Measurements from ENCODE around the gene PTPA. TPM values are rescaled to one million over a fixed set of nuclear protein-coding genes. Genes with fewer than 3 reads are reported as not detected.

The PTPA gene
- total and polyA plus RNA-seq, 12 donors, result 106 to 227 (median 186) TPM

DNA sequence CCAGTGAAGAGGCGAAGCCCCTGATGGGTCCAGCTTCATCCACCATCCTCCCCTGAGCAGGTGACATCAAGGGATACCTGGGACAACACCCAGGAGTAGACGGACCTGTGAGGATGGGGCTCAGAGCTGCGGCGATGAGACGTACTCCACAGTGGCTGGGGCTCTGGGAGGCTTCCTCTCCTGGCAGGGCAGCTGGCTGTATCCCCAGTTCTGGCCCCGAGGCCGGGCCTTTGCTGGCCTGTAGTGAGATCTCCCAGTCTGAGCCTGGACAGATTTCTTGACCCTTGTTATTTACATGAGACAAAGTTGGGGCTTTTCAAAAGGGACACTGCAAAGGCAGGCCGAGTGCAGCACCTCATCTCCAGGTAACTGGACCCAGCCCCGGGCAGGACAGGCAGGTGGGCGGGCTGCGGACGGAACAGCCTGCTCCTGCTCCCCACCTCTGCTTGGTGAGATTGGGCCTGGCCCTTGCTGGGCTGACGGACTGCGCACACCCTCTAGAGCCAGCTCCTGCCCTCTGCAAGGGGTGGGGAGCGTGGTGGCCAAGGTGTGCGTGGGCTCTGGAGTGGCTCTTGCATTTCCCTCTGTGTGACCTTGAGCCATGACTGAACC lies 43.8 kb downstream of the PTPA start:
- ATAC-seq (peak in 1 of 8 donors; percentile 18), DNase-seq (no peak)
- intact Hi-C loops (cut with DNase I), result no loop called here
- 84 to 90% methylated on average over 16 of the region's 16 CpGs for WGBS, 2 donors
- Histone ChIP-seq H3K4me3 (no peak overlapping the region), H3K27me3 (no peaks in the 10 kb centered on the region), H3K36me3 (peaks cover 0 to 51% (median 8%) of the 10 kb centered on the region in 9 donors), H3K4me1 (no peaks in the 10 kb centered on the region), H3K9me3 (no peaks in the 10 kb centered on the region), H3K27ac (no peak overlapping the region)
- TF ChIP-seq, protein P1, sequence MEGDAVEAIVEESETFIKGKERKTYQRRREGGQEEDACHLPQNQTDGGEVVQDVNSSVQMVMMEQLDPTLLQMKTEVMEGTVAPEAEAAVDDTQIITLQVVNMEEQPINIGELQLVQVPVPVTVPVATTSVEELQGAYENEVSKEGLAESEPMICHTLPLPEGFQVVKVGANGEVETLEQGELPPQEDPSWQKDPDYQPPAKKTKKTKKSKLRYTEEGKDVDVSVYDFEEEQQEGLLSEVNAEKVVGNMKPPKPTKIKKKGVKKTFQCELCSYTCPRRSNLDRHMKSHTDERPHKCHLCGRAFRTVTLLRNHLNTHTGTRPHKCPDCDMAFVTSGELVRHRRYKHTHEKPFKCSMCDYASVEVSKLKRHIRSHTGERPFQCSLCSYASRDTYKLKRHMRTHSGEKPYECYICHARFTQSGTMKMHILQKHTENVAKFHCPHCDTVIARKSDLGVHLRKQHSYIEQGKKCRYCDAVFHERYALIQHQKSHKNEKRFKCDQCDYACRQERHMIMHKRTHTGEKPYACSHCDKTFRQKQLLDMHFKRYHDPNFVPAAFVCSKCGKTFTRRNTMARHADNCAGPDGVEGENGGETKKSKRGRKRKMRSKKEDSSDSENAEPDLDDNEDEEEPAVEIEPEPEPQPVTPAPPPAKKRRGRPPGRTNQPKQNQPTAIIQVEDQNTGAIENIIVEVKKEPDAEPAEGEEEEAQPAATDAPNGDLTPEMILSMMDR (IDR thresholded peaks at IDR 0.05), result no peak

GRCh38 chr9:129156163-129156562 lies 44.9 kb downstream of the PTPA start:
- intact Hi-C loops (cut with DNase I), result no loop called here
- 89 to 93% methylated on average over 9 to 10 of the region's 10 CpGs for WGBS, 2 donors

DNA sequence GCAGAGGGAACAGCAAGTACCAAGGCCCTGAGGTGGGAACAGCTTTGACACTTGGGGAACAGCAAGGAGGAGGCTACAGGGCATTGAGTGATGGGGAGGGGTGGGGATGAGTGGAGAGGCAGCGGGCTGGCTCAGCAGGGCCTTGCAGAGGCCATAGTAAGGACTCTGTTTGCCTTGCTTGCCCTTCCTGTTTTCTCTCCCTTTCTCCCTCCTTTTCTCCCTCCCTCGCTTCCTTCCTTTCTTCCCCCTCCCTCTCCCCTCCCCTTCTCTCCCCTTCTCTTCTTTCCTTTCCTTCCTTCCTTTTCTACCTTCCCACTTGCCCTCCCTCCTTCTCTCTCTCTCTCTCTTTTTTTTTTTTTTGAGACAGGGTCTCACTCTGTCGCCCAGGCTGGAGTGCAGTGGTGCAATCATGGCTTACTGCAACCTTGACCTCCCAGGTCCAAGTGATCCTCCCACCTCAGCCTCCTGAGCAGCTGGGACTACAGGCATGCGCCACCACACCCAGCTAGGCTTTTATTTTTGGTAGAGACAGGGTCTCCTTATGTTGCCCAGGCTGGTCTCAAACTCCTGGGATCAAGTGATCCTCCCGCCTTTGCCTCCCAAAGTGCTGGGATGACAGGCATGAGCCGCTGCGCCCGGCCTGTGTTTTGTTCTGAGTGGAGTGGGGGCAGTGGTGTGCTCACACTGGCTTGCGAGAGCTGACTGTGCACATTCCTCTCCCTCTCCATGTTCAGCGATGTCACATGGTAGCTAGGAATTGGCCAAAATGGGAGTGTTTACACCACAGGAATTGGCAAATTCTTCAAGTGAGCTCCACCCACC lies 49.7 kb downstream of the PTPA start:
- Histone ChIP-seq H3K27me3 (no peaks in the 10 kb centered on the region), H3K36me3 (peaks cover 0 to 5% (median 0%) of the 10 kb centered on the region in 9 donors), H3K9me3 (no peaks in the 10 kb centered on the region), H3K27ac (no peak overlapping the region), H3K4me1 (peaks cover 0 to 22% (median 5%) of the 10 kb centered on the region in 9 donors), H3K4me3 (no peak overlapping the region)
- ATAC-seq (no peak), DNase-seq (no peak)
- TF ChIP-seq, protein P1 (IDR thresholded peaks at IDR 0.05), result no peak
- 93 to 94% methylated on average over 10 of the region's 10 CpGs for WGBS, 2 donors
- intact Hi-C loops (cut with DNase I), result no loop called here

More at GRCh38 chr9:129156163-129156562, 44.9 kb downstream of the PTPA start:
- TF ChIP-seq, protein P1 (IDR thresholded peaks at IDR 0.05), result no peak
- DNase-seq (no peak), ATAC-seq (peak in 1 of 8 donors; percentile 4)
- H3K4me3 ChIP-seq, result no peak overlapping the region
- no peaks in the 10 kb centered on the region for H3K9me3 ChIP-seq
- peaks cover 0 to 43% (median 8%) of the 10 kb centered on the region in 9 donors for H3K36me3 ChIP-seq
- H3K27me3 ChIP-seq, result no peaks in the 10 kb centered on the region
- no peaks in the 10 kb centered on the region for H3K4me1 ChIP-seq
- no peak overlapping the region for H3K27ac ChIP-seq

- Histone ChIP-seq H3K4me3 (no peak overlapping the region), H3K27me3 (no peaks in the 10 kb centered on the region), H3K27ac (no peak overlapping the region), H3K36me3 (no peaks in the 10 kb centered on the region), H3K9me3 (no peaks in the 10 kb centered on the region), H3K4me1 (peaks cover 2 to 26% (median 7%) of the 10 kb centered on the region in 9 donors)
- intact Hi-C loops (cut with DNase I), result no loop called here
- TF ChIP-seq, protein P1 (IDR thresholded peaks at IDR 0.05), result no peak
- ATAC-seq, result no peak
- 94 to 95% methylated on average over 8 of the region's 9 CpGs for WGBS, 2 donors
- DNase-seq, result no peak
Measured at GRCh38 chr9:129161534-129161837, 50.3 kb downstream of the PTPA start.

Measured in heart right ventricle (tissue), 16 donors.